COLO829 (cell line): Measurements from ENCODE around the gene PIAS4.

ENCODE experiments used
- DNase-seq: peaks from one replicate; pipeline ENCODE4 v3.0.0; 2012; ENCODE audit warnings: low spot score

The PIAS4 gene

GRCh38 chr19:4023600-4024398, 16.3 kb downstream of the PIAS4 start:
- no peak for DNase-seq

DNA sequence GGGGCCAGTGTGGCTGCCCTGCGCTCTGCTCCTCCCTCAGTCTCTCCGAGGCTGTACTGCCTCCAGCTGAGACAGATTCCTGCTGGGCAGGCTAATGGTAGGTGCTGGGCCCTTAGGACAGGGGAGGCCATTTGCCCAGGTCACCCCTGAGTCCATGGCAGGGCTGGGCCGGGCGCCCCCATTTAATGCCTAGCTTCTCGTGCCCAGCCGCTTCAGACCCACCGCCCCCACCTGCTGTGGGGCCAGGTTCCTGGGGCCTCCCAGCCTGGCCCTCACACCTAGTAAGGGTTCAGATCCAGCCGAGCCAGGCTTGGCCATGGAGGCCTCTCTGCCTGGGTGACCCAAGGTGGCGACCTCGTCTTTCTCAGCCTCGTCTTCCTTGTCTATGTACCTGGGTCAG, 17.8 kb downstream of the PIAS4 start:
- no peak for DNase-seq

GRCh38 chr19:4027146-4027545, 19.6 kb downstream of the PIAS4 start:
- DNase-seq, result no peak

GRCh38 chr19:4028334-4029246, 21.1 kb downstream of the PIAS4 start:
- DNase-seq, result no peak

DNA sequence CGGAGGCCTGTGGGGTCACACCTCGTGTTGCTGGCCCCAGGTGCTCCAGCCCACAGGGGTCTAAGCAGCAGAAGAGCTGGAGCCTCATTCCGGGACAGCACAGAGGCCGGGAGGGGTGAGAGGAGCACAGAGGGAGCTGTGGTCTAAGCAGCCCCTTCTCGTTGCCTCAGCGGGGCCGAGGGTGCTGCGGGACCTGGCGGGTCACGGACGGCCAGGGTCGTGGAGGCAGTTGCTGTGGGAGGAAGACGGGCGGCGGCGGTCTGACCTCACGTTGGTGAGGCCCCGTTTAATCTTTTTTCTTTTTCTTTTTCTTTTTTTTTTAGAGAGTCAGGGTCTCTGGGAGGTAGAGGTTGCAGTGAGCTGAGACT, 21.7 kb downstream of the PIAS4 start:
- DNase-seq, result no peak

GRCh38 chr19:4030552-4030951, 23.0 kb downstream of the PIAS4 start:
- no peak for DNase-seq

DNA sequence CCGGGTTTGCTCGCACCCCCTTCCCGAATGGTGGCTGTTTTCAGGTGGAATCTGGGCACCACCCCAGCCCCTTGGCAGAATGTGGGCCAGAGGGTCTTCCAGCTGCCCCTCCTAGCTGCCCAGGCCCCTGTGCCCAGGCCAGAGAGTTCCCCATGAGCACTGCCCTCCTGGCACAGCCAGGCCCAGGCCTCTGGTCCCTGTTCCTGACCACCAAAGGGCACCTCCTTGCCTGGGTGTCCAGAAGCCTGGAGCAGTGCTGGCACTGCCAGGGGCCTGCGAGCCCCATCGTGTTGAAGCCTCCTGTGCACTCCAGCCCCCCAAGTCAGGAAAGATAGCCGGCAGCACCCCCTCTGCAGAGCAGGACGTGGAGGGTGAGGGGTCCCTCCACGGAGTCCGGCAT, 23.4 kb downstream of the PIAS4 start:
- DNase-seq, result no peak

DNA sequence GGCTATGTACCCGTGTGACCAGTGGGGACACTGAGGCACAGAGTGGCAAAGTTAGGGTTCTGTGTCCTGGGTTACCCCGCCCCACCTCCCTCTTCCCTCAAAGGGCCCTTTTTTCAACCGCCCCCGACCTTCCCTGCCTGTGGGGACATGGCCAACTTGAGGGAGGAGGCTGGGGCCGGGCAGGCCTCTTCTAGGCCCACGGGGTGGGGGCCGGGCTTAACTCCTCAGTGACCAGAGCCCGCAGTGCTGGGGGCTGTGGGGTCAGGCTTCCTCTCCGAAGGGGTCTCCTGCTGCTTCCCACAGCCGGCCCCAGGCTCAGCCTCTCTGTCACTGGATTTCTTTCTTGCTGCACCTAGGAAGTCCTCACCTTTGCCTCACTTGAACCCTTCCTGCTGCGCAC, 23.9 kb downstream of the PIAS4 start:
- no peak for DNase-seq

- no peak for DNase-seq
Observed at GRCh38 chr19:4032436-4032835, 24.9 kb downstream of the PIAS4 start.

DNA sequence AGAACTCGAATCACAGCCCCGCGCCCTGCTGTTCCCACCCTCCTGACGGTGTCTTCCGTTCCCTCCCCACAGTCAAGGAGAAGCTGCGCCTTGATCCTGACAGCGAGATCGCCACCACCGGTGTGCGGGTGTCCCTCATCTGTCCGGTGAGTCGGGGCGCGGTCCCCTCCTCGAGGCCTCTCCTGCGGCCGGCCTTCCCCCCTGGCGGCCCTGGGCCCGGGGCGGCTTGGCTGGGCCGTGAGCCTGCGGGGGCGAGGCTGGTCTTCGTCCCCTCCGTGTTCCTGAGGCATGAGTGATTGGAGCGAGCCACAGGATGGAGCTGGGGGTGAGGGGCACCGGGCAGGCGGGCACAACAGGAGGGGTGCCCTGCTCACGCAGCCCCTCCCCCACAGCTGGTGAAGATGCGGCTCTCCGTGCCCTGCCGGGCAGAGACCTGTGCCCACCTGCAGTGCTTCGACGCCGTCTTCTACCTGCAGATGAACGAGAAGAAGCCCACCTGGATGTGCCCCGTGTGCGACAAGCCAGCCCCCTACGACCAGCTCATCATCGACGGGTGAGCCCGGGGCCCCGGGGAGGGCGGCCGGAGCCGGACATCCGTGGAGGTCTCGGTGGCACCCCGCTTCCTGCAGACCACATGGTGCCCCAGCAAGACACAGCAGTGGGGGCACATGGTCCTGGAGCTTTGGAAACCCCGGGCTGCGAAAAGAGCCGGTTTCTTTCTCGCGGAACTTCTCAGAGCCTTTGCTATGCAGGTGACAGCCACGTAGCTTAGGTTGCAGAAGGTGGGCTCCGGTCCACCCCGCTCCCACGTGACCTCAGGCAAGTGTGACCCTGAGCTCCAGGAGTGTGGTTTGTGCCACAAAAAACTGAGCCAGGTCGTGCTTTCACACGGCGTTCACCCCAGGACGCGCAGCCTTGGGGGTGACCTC, 25.8 kb downstream of the PIAS4 start:
- DNase-seq, result no peak

DNA sequence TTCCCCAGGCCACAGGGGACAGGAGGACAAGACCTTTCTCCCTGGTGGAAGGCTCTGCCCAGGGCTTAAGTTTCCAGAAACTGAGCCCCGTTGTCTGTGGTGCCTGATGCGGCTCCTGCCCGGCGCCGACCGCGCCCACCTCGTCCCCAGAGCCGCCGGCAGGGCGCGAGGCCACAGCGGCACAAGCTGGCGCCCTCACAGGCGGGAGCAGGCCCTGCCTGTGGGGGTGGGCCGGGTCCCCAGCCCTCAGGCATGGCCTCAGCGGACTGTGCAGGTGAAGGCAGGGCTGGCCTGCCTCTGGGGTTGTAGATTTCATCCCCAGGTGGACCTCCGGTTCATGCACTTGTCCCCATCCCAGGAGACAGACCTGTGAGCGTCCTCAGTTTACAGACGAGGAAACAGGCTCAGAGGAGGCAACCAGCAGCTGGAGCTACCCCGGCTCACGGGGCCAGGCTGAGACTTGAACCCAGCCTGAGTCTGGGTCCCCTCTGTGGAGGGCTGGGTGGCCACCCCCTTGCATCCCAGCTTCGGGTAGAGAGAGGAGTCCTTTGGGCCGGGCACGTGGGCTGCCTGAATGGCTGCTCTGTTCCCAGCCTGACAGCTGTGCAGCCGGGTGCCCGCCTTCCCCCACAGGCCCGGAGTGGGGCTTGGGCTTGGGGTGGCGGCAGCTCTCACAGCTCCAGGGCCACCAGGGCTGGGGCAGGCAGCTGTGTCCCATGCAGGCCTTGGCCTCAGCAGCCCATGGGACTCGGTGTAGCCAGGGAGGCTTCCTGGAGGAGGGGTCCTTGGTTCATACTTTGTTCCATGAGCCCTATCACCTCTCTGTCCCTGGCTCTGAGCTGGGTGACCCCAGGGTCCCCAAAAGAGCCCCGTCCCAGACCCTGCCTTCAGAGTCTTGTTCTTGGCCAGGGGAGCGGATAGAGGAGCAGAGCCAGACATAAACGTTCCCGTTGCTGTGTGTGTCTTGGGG, 26.8 kb downstream of the PIAS4 start:
- no peak for DNase-seq

GRCh38 chr19:4035018-4035566, 27.6 kb downstream of the PIAS4 start:
- DNase-seq, result no peak

GRCh38 chr19:4035582-4035981, 28.0 kb downstream of the PIAS4 start:
- no peak for DNase-seq

DNA sequence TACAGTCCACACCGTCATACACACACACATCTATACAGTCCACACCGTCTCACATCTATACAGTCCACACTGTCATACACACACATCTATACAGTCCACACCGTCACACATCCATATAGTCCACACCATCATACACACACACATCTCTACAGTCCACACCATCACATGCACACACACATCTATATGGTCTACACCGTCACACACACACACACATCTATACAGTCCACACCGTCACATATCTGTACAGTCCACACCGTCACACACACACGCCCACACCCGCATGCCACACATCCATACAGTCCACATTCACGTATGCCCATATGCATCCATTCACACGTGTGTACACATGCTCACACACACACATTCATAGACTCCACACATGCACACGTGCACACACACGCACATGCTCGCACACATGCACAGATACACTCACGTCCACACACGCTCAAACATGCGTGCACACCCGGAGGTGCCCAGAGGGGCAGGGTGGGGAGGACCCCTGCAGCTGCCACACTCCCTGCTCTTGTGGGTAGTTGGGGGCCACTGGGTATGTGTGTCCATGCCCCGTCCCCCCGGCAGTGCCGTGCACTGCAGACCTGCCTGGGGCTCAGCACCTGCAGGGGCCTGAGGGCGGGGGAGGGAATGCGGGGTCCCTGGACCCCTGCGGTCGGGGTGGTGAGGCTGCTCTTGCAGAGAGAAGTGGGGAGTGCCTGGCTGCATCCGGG, 29.2 kb downstream of the PIAS4 start:
- no peak for DNase-seq

DNA sequence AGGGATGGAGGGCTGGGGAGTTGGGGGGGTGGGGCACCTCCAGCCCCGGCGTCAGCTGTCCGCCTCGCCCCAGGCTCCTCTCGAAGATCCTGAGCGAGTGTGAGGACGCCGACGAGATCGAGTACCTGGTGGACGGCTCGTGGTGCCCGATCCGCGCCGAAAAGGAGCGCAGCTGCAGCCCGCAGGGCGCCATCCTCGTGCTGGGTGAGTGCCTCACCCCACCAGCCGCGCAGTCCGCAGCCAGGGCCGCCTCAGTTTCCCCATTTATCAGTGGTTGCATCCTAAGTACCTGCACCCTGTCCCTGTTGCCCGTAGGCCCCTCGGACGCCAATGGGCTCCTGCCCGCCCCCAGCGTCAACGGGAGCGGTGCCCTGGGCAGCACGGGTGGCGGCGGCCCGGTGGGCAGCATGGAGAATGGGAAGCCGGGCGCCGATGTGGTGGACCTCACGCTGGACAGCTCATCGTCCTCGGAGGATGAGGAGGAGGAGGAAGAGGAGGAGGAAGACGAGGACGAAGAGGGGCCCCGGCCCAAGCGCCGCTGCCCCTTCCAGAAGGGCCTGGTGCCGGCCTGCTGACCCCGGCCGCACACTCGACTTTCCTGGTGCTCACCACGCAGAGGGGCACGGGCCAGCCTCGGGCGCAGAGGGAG, 29.9 kb downstream of the PIAS4 start:
- DNase-seq, result no peak

DNA sequence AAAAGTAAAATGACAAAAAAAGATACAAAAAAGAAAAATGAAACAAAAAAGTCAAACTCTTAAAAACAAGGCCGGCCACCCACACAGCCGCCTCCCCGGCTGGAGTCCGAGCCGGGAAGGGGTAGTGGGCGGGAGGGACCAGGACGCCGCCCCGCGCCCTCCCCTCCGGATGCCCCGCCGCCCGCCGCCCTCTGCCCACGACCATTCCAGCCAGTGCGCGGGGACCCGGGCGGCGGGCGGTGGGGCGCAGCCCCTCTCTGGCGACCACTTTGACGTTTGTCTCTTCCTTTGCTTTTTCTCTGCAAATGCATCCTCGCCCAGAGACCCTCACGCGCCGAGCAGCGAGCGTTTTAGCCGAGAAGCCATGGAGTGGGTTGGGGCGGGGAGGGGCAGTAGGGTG, 30.5 kb downstream of the PIAS4 start:
- no peak for DNase-seq

DNA sequence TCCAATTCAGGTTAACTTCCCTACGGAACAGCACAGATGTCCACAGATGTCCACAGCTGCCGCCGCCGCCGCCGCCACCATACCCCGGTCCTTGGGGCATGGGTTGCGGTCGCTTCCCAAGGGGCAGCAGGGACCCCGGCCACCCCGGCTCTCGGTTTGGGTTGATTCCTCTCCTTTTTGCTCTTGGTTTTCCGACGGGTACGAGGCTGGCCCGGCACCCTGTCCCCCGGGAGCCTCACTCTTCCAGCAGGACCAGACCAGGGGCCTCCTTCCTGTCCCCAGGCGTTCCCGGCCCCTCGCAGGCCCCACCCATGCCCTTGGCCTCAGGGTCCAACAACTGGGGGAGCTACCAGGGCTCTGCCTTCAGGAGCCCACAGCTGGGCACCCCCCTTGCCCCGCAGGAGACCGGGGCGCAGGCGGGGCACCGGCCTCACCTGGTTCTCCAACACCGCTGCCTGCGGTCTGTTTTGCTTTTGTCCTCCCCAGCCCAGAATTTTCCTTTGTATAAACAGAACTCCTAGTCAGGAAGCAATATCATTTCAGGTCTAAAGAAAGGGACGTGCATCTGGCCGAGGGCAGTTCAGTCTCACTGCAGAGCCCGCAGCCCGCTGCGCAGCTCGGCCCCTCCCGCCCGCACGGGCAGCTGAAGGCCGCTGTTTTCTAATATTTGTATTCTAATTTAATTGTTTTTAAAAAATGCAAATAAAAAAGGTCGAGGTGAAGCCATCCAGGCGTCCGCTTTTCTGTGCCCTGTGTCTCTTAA, 31.3 kb downstream of the PIAS4 start:
- DNase-seq, result no peak

DNA sequence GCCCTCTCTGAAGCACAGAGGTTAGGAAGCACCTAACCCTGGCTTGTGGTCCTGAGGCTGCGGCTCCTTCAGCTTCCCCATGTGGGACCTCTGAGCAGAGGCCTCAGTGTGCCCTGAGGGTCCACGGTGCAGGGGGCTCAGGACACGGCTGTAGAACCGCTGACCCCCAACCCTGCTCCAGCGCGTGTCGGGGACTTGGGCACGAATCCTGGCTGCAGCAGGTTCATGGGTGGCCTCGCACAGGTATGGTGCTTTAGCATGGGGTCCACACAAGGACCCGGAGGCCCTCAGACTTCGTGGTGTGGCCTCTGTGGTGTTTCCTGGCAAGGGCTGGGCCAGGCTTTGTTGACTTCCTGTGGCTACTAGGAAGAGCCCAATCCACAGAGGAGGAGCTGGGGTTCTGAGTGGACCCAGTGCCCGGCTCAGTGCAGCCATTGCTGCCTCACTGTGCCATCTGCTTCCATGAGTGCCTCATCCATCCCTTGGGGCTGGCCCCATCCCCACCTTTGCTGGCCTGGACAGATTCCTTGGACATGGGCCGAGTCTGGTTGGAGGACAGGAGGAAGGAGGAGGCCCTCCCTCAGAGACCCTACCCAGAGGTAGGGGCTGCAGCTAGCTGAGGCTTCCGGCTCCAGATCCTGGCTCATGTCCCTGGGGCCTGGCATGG, 34.7 kb downstream of the PIAS4 start:
- DNase-seq, result no peak
